ENCODE results near the gene CD300C.

CD300C gene

DNA sequence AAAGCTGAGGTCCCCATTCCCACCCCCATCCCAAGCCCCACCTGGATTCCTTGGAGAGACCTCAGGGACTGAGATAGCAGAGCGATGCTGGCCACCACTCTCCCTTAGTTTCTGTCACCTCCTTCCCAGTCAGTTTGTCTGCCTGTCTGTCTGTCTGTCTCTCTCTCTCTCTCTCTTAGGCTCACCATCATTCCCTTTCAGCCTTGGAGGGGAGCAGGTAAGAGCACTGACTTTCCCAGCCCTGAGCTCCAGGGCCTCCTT, 20.5 kb downstream of the CD300C start:
- TF ChIP-seq EZH2 (optimal IDR thresholded peaks at IDR 0.05; ENCODE audit: low read depth, low read length): no peak
- TF ChIP-seq, protein P1, sequence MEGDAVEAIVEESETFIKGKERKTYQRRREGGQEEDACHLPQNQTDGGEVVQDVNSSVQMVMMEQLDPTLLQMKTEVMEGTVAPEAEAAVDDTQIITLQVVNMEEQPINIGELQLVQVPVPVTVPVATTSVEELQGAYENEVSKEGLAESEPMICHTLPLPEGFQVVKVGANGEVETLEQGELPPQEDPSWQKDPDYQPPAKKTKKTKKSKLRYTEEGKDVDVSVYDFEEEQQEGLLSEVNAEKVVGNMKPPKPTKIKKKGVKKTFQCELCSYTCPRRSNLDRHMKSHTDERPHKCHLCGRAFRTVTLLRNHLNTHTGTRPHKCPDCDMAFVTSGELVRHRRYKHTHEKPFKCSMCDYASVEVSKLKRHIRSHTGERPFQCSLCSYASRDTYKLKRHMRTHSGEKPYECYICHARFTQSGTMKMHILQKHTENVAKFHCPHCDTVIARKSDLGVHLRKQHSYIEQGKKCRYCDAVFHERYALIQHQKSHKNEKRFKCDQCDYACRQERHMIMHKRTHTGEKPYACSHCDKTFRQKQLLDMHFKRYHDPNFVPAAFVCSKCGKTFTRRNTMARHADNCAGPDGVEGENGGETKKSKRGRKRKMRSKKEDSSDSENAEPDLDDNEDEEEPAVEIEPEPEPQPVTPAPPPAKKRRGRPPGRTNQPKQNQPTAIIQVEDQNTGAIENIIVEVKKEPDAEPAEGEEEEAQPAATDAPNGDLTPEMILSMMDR (IDR thresholded peaks at IDR 0.05; ENCODE audit: low read length): no peak
- no peak for TF ChIP-seq EZH2phosphoT487 (IDR thresholded peaks at IDR 0.05; ENCODE audit: low read length)
- H3F3A ChIP-seq (ENCODE audit: insufficient read depth, low read length): no peaks in the 10 kb centered on the region
- no peaks in the 10 kb centered on the region for H3K4me1 ChIP-seq (ENCODE audit: low read length)
- H3K9me3 ChIP-seq (replicated peaks; ENCODE audit: insufficient read depth, low read length): no peaks in the 10 kb centered on the region
- H3K27me3 ChIP-seq (replicated peaks; ENCODE audit: insufficient read depth, low read length): peaks cover 99% of the 10 kb centered on the region
- no peaks in the 10 kb centered on the region for H4K20me1 ChIP-seq (ENCODE audit: insufficient read depth, low read length)
- no peaks in the 10 kb centered on the region for H3K79me2 ChIP-seq (ENCODE audit: low read length)
- no peak overlapping the region for H3K27ac ChIP-seq (ENCODE audit: low read length)
- no peak overlapping the region for H3K9ac ChIP-seq (ENCODE audit: low read length)
- no peak overlapping the region for H3K4me3 ChIP-seq (ENCODE audit: low read length)
- DNase-seq: no peak
- no peaks in the 10 kb centered on the region for H3K9me2 ChIP-seq (replicated peaks; ENCODE audit: insufficient read depth, low read length)
- no peak overlapping the region for H3K4me2 ChIP-seq (ENCODE audit: low read depth, low read length)
- no peaks in the 10 kb centered on the region for H3K36me3 ChIP-seq (replicated peaks; ENCODE audit: insufficient read depth, low read length)
- H2AFZ ChIP-seq (ENCODE audit: low read length): no peak overlapping the region

DNA sequence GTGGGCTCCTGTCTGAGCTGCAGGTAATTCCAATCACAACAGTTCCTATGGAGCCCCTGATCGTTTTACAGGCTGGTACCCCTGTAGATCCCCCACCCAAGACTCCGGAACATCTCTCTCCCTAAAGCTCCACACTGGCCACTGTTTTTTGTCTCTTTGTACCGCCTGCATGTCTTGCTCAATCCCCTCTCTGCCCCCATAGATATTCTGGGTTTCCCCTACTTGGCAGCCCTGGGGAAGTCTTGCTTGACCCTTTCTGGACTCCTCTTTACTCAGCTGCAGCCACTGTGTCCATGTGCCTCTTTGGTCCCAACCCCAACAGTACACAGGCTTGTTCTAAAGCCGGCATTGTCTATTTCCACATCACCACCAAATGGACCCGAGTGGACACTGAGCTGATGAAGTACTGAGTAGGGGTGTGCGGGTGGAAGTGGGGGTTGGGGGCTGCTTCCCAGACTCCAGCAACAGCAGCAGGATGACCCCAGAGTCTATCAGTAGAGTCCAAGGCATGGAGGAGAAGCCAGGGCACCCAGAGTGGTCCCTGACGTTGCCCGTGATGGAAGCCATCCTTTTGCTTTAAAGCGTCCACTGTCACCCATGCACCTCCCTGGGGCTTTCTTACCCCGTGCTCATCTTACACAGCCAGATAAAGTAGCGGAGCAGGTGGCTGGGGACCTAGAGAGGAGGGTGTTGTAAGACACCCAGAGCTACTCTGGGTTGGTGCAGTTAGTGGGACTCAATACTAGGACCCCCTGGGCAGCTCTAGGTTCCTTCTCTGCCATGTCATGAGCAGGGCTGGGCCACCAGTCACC, 21.1 kb downstream of the CD300C start:
- H3K79me2 ChIP-seq (ENCODE audit: low read length): no peaks in the 10 kb centered on the region
- H2AFZ ChIP-seq (ENCODE audit: low read length): no peak overlapping the region
- no peak for TF ChIP-seq EZH2phosphoT487 (IDR thresholded peaks at IDR 0.05; ENCODE audit: low read length)
- no peak for DNase-seq
- H3K9me3 ChIP-seq (replicated peaks; ENCODE audit: insufficient read depth, low read length): no peaks in the 10 kb centered on the region
- H3K27ac ChIP-seq (ENCODE audit: low read length): no peak overlapping the region
- H3K36me3 ChIP-seq (replicated peaks; ENCODE audit: insufficient read depth, low read length): no peaks in the 10 kb centered on the region
- H3K27me3 ChIP-seq (replicated peaks; ENCODE audit: insufficient read depth, low read length): peaks cover 99% of the 10 kb centered on the region
- H3K9ac ChIP-seq (ENCODE audit: low read length): no peak overlapping the region
- H4K20me1 ChIP-seq (ENCODE audit: insufficient read depth, low read length): no peaks in the 10 kb centered on the region
- no peak overlapping the region for H3K4me2 ChIP-seq (ENCODE audit: low read depth, low read length)
- H3K4me1 ChIP-seq (ENCODE audit: low read length): no peaks in the 10 kb centered on the region
- no peaks in the 10 kb centered on the region for H3K9me2 ChIP-seq (replicated peaks; ENCODE audit: insufficient read depth, low read length)
- no peak overlapping the region for H3K4me3 ChIP-seq (ENCODE audit: low read length)
- no peaks in the 10 kb centered on the region for H3F3A ChIP-seq (ENCODE audit: insufficient read depth, low read length)

DNA sequence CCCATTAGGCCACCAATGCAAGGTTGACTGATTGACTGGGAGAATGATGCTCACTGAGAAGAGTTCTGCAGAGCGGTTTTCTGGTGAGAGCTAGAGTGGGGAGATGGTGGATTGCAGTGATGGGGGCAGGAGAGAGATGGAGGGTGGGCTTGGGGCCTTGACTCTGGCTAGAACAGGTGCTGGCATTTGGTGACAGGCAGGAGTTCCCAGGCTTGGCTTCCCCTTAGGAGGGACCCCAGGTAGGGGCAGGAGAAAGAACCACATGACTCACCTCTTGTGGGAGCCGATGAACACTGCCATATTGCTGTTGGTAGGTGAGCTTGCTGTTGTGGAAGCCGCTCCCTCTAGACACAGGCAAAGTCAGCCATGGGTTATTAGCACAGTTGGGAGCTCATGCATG, 22.6 kb downstream of the CD300C start:
- Histone ChIP-seq H3K27ac (ENCODE audit: low read length) (no peak overlapping the region), H3K4me2 (ENCODE audit: low read depth, low read length) (no peak overlapping the region), H3K9me2 (replicated peaks; ENCODE audit: insufficient read depth, low read length) (no peaks in the 10 kb centered on the region), H3F3A (ENCODE audit: insufficient read depth, low read length) (no peaks in the 10 kb centered on the region), H3K9ac (ENCODE audit: low read length) (no peak overlapping the region), H3K4me1 (ENCODE audit: low read length) (no peaks in the 10 kb centered on the region), H3K27me3 (replicated peaks; ENCODE audit: insufficient read depth, low read length) (peaks cover 92% of the 10 kb centered on the region), H3K79me2 (ENCODE audit: low read length) (no peaks in the 10 kb centered on the region), H3K36me3 (replicated peaks; ENCODE audit: insufficient read depth, low read length) (no peaks in the 10 kb centered on the region), H3K4me3 (ENCODE audit: low read length) (no peak overlapping the region), H3K9me3 (replicated peaks; ENCODE audit: insufficient read depth, low read length) (no peaks in the 10 kb centered on the region), H2AFZ (ENCODE audit: low read length) (no peak overlapping the region), H4K20me1 (ENCODE audit: insufficient read depth, low read length) (no peaks in the 10 kb centered on the region)
- TF ChIP-seq EZH2phosphoT487 (IDR thresholded peaks at IDR 0.05; ENCODE audit: low read length) (no peak), EZH2 (optimal IDR thresholded peaks at IDR 0.05; ENCODE audit: low read depth, low read length) (no peak)
- TF ChIP-seq, protein P1 (IDR thresholded peaks at IDR 0.05; ENCODE audit: low read length): no peak
- DNase-seq: no peak

DNA sequence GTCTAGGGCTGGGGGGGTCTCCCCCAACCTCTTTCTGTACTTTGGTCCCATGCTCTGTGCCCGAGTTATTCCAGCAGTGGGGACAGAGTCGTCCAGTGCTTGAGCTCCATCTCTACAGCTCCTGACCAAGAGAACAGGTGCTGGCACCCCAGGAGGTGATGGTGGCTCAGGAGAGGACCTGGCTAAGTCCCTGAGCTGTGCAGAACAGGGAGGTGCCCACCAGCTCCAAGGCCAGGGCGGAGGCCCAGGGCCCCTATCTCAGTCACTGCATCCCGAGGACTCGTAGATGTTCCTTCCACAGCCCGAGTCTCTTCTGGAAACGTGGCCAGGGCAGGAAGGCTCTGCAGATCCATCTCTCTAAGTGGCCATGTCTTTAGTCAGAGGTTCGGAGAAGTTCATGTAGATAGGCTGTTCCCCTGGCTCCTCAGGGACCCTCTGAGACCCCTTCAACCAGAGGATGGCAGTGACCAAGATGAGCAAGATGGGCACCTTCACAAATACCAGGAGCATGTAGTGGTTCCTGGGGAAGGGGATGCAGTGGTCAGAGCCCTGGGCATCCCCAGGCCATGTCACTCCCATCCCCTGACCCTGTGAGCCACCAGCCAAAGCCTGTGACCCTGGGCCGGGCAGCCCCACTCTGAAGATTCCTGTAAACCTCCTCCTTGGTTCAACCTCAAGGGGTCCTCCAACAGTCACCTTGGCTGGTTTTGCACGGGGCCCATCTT, 23.4 kb downstream of the CD300C start:
- Histone ChIP-seq H3K4me2 (ENCODE audit: low read depth, low read length) (no peak overlapping the region), H3K4me3 (ENCODE audit: low read length) (no peak overlapping the region), H3K79me2 (ENCODE audit: low read length) (no peaks in the 10 kb centered on the region), H2AFZ (ENCODE audit: low read length) (no peak overlapping the region), H3K27ac (ENCODE audit: low read length) (no peak overlapping the region), H3K9me2 (replicated peaks; ENCODE audit: insufficient read depth, low read length) (no peaks in the 10 kb centered on the region), H3K4me1 (ENCODE audit: low read length) (no peaks in the 10 kb centered on the region), H3K9me3 (replicated peaks; ENCODE audit: insufficient read depth, low read length) (no peaks in the 10 kb centered on the region), H4K20me1 (ENCODE audit: insufficient read depth, low read length) (no peaks in the 10 kb centered on the region), H3K36me3 (replicated peaks; ENCODE audit: insufficient read depth, low read length) (no peaks in the 10 kb centered on the region), H3K27me3 (replicated peaks; ENCODE audit: insufficient read depth, low read length) (peaks cover 93% of the 10 kb centered on the region), H3K9ac (ENCODE audit: low read length) (no peak overlapping the region), H3F3A (ENCODE audit: insufficient read depth, low read length) (no peaks in the 10 kb centered on the region)
- DNase-seq: no peak
- TF ChIP-seq EZH2 (optimal IDR thresholded peaks at IDR 0.05; ENCODE audit: low read depth, low read length) (no peak), EZH2phosphoT487 (IDR thresholded peaks at IDR 0.05; ENCODE audit: low read length) (no peak)
- TF ChIP-seq, protein P1 (IDR thresholded peaks at IDR 0.05; ENCODE audit: low read length): no peak

All from MM.1S (cell line).